Peyer's patch (tissue), 4 donors: ENCODE measurements around the gene PTAFR. TPM values are rescaled to one million over a fixed set of nuclear protein-coding genes. Genes with fewer than 3 reads are reported as not detected.

Experiments
- DNase-seq, 3 donors: peaks; one replicate each; pipeline ENCODE4 v3.0.0-alpha.2; 2017 to 2019
- H3K27ac ChIP-seq, 4 donors: fragments of 200-600 bp; sonication (generic); one replicate each; pipeline ENCODE4 v1.5.1; 2016 to 2019
- H3K27me3 ChIP-seq, 2 donors: fragments of 200-600 bp; sonication (generic); one replicate each; pipeline ENCODE4 v1.5.1; 2019
- H3K36me3 ChIP-seq, 3 donors: fragments of 200-600 bp; sonication (generic); one replicate each; pipeline ENCODE4 v1.5.1; 2016 to 2019
- H3K4me1 ChIP-seq, 4 donors: fragments of 200-600 bp; sonication (generic); one replicate each; pipeline ENCODE4 v1.5.1; 2016 to 2019
- H3K4me3 ChIP-seq, 4 donors: fragments of 200-600 bp; sonication (generic); 1 replicate in 3 of 4; 2 replicates in 1 of 4; pipeline ENCODE4 v1.5.1; 2016 to 2019; ENCODE audit warnings: mild to moderate bottlenecking in 1 of 4
- H3K9me3 ChIP-seq, 4 donors: fragments of 200-600 bp; sonication (generic); one replicate each; pipeline ENCODE4 v1.5.1; 2016 to 2019; ENCODE audit warnings: mild to moderate bottlenecking in 1 of 4
- CTCF ChIP-seq, 6 experiments: fragments of 450-650 bp in 4 of 6; fragments of 200-600 bp in 2 of 6; sonication (generic) in 1 of 6; IDR thresholded peaks; one replicate each; pipeline ENCODE4 v1.5.1; 2017 to 2019; ENCODE audit warnings: antibody characterized with exemption in 6 of 6, mild to moderate bottlenecking in 3 of 6, moderate library complexity in 1 of 6
- POLR2A ChIP-seq, 2 donors: fragments of 450-650 bp; IDR thresholded peaks; one replicate each; pipeline ENCODE4 v1.5.1; 2017; ENCODE audit warnings: antibody characterized with exemption in 2 of 2, mild to moderate bottlenecking in 2 of 2, moderate library complexity in 2 of 2
- total RNA-seq, 4 donors: library from RNA; depleted of rRNA; stranded (reverse); fragments of >200 nt; gene quantifications; one replicate each; pipeline ENCODE4 v1.1.0, GENCODE V29; 2016

Gene PTAFR
- total RNA-seq, 4 donors from 2014 or later, result 0.53 to 1.8 (median 1.7) TPM

DNA sequence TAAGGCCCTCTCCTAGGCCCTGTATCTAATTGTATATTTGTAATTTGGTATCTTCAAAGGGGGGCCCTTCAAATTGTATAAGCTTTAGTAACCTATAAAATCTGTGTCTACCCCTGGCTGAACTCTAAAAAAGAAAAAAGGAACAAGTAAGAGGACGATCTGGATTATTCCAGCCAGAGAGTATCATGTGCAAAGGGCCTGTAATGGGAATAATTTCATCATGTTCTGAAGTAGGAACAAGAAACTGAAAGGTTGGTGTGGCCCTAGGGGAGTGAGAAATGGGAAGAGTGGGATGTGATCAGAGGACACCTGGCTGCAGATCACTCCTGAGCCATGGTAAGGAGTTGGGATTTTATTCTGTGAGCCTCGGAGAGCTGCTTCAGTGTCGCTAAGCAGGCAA lies 14.7 kb downstream of the PTAFR start:
- no peaks in the 10 kb centered on the region for H3K36me3 ChIP-seq
- H3K4me1 ChIP-seq, result peaks cover 0 to 13% (median 0%) of the 10 kb centered on the region in 4 donors
- no peak overlapping the region for H3K4me3 ChIP-seq
- peak overlapping the region in 2 of 4 donors; percentile 19 to 66 for H3K27ac ChIP-seq
- H3K27me3 ChIP-seq, result no peaks in the 10 kb centered on the region
- no peaks in the 10 kb centered on the region for H3K9me3 ChIP-seq
- no peak for DNase-seq
- TF ChIP-seq CTCF (IDR thresholded peaks at IDR 0.05) (no peak), POLR2A (IDR thresholded peaks at IDR 0.05) (no peak)

DNA sequence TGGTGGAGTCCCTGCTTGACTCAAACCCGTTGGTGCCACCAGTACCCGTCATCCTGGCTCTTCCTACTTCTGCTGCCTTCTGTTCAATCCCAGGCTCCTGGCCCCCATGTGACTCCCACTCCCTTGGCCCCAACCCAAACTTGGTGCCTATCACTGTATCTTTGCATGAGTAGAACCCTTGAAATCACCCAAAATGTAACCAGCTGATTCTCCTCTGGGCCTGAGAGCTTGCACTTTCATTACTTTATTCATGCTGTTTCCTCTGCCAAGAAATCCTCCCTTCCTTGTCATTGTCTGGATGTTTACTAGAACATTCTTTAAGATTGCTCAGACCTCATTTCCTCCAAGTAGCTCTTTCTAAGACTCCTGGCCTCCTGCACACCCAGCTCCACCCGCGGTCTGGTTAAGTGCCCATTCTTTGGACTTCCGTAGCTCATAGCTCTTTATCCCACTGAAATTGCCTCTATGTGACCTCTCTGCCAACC lies 15.7 kb downstream of the PTAFR start:
- peak overlapping the region in 2 of 4 donors; percentile 66 to 67 for H3K27ac ChIP-seq
- H3K27me3 ChIP-seq, result no peaks in the 10 kb centered on the region
- TF ChIP-seq CTCF (IDR thresholded peaks at IDR 0.05) (no peak), POLR2A (IDR thresholded peaks at IDR 0.05) (no peak)
- H3K9me3 ChIP-seq, result no peaks in the 10 kb centered on the region
- H3K4me3 ChIP-seq, result no peak overlapping the region
- no peak for DNase-seq
- no peaks in the 10 kb centered on the region for H3K36me3 ChIP-seq
- peaks cover 0 to 13% (median 0%) of the 10 kb centered on the region in 4 donors for H3K4me1 ChIP-seq

- Histone ChIP-seq H3K4me3 (no peak overlapping the region), H3K36me3 (no peaks in the 10 kb centered on the region), H3K27ac (peak overlapping the region in 1 of 4 donors; percentile 25), H3K27me3 (no peaks in the 10 kb centered on the region), H3K4me1 (peaks cover 0 to 23% (median 0%) of the 10 kb centered on the region in 4 donors), H3K9me3 (no peaks in the 10 kb centered on the region)
- TF ChIP-seq POLR2A (IDR thresholded peaks at IDR 0.05) (no peak), CTCF (IDR thresholded peaks at IDR 0.05) (no peak)
- no peak for DNase-seq
Observed at GRCh38 chr1:28159680-28160079, 16.8 kb downstream of the PTAFR start.

GRCh38 chr1:28159243-28159642 lies 17.2 kb downstream of the PTAFR start:
- H3K27ac ChIP-seq, result no peak overlapping the region
- H3K27me3 ChIP-seq, result no peaks in the 10 kb centered on the region
- TF ChIP-seq CTCF (IDR thresholded peaks at IDR 0.05) (no peak), POLR2A (IDR thresholded peaks at IDR 0.05) (no peak)
- no peak overlapping the region for H3K4me3 ChIP-seq
- DNase-seq, result no peak
- peaks cover 0 to 26% (median 0%) of the 10 kb centered on the region in 4 donors for H3K4me1 ChIP-seq
- H3K9me3 ChIP-seq, result no peaks in the 10 kb centered on the region
- no peaks in the 10 kb centered on the region for H3K36me3 ChIP-seq

GRCh38 chr1:28157894-28158293 lies 18.6 kb downstream of the PTAFR start:
- peaks cover 0 to 20% (median 0%) of the 10 kb centered on the region in 4 donors for H3K4me1 ChIP-seq
- no peaks in the 10 kb centered on the region for H3K36me3 ChIP-seq
- TF ChIP-seq CTCF (IDR thresholded peaks at IDR 0.05) (no peak), POLR2A (IDR thresholded peaks at IDR 0.05) (no peak)
- H3K27ac ChIP-seq, result no peak overlapping the region
- no peaks in the 10 kb centered on the region for H3K9me3 ChIP-seq
- no peak for DNase-seq
- no peak overlapping the region for H3K4me3 ChIP-seq
- H3K27me3 ChIP-seq, result no peaks in the 10 kb centered on the region

DNA sequence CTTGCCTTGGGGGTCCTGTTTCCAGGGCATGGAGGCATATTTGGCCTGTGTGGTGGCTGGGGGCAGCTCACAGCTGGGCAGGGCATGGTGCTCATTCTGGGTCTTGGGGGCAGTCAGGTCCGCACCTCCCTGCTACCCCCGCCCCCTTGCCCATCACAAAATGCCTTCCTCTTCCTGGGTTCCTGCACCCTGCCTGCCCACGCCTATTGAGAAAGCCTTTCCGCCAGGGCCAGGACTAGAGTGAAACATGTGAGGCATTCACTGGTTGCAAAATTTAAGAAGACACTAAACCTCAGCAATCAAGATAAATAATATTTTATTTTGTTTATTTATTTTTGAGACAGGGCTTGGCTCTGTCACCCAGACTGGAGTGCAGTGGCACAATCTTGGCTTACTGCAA lies 19.7 kb downstream of the PTAFR start:
- H3K4me3 ChIP-seq, result no peak overlapping the region
- peaks cover 0 to 20% (median 0%) of the 10 kb centered on the region in 4 donors for H3K4me1 ChIP-seq
- DNase-seq, result no peak
- TF ChIP-seq POLR2A (IDR thresholded peaks at IDR 0.05) (no peak), CTCF (IDR thresholded peaks at IDR 0.05) (no peak)
- H3K27ac ChIP-seq, result peak overlapping the region in 1 of 4 donors; percentile 35
- no peaks in the 10 kb centered on the region for H3K27me3 ChIP-seq
- no peaks in the 10 kb centered on the region for H3K36me3 ChIP-seq
- no peaks in the 10 kb centered on the region for H3K9me3 ChIP-seq
